Stomach (tissue), 9 donors: ENCODE data around the gene WBP1. TPM values are rescaled to one million over a fixed set of nuclear protein-coding genes. Genes with fewer than 3 reads are reported as not detected.

Experiments
- DNase-seq, 2 donors: peaks; one replicate each; pipeline versions ENCODE4 v3.0.0 to v3.0.0-alpha.2; 2013 to 2019
- H3K27ac ChIP-seq, 5 donors: fragments of 200-600 bp in 4 of 5; sonication (generic) in 4 of 5; one replicate each; pipeline ENCODE4 v1.5.1; 2013 to 2019; ENCODE audit warnings: mild to moderate bottlenecking in 1 of 5, moderate library complexity in 1 of 5
- H3K27me3 ChIP-seq, 3 donors: fragments of 200-600 bp; sonication (generic); one replicate each; pipeline ENCODE4 v1.5.1; 2017 to 2019; ENCODE audit warnings: mixed run types in 1 of 3
- H3K36me3 ChIP-seq, 4 donors: fragments of 200-600 bp; sonication (generic); 1 replicate in 3 of 4; 2 replicates in 1 of 4; pipeline ENCODE4 v1.5.1; 2016 to 2019
- H3K4me1 ChIP-seq, 4 donors: fragments of 200-600 bp; sonication (generic); one replicate each; pipeline ENCODE4 v1.5.1; 2016 to 2019
- H3K4me3 ChIP-seq, 4 donors: fragments of 200-600 bp; sonication (generic) in 3 of 4; one replicate each; pipeline ENCODE4 v1.5.1; 2016 to 2019; ENCODE audit warnings: mild to moderate bottlenecking in 1 of 4
- H3K9me3 ChIP-seq, 4 donors: fragments of 200-600 bp; sonication (generic); one replicate each; pipeline ENCODE4 v1.5.1; 2016 to 2019
- CTCF ChIP-seq, 7 experiments: fragments of 450-650 bp in 4 of 7; fragments of 200-600 bp in 3 of 7; sonication (generic) in 3 of 7; IDR thresholded peaks; one replicate each; pipeline ENCODE4 v1.5.1; 2016 to 2019; ENCODE audit warnings: antibody characterized with exemption in 7 of 7, control low read depth in 2 of 7, mild to moderate bottlenecking in 1 of 7
- EP300 ChIP-seq: sonication (generic); formaldehyde crosslinking; IDR thresholded peaks from one replicate; pipeline ENCODE4 v1.6.1; 2017; ENCODE audit warnings: antibody characterized with exemption
- POLR2A ChIP-seq, 4 donors: fragments of 450-650 bp; IDR thresholded peaks; one replicate each; pipeline ENCODE4 v1.6.1; 2016; ENCODE audit warnings: antibody characterized with exemption in 4 of 4, control low read depth in 2 of 4, mild to moderate bottlenecking in 1 of 4, moderate library complexity in 1 of 4
- POLR2AphosphoS5 ChIP-seq, 3 donors: sonication (generic); formaldehyde crosslinking; IDR thresholded peaks; one replicate each; pipeline ENCODE4 v1.6.1; 2016; ENCODE audit warnings: antibody characterized with exemption in 3 of 3
- WGBS, 5 donors: extraction: QIAGEN DNeasy Blood & Tissue Kit in 3 of 5; methylation state at CpG; one replicate each; pipeline versions ENCODE4 v1.1.5 to v1.1.7; 2013 to 2018; 5-methylcytosine and 5-hydroxymethylcytosine counted together
- intact Hi-C: fragments of 100-400 bp; cut with DNase I; formaldehyde crosslinking; loops from one replicate; pipeline ENCODE4 v1.15.1; 2023; ENCODE audit warnings: low total_unique reads
- polyA plus RNA-seq, 3 donors: library from polyadenylated mRNA; stranded (reverse); fragments of 200-250 nt; gene quantifications; one replicate each; pipeline ENCODE4 v1.2.3, GENCODE V29; 2013
- total RNA-seq, 5 donors: library from RNA; depleted of rRNA; stranded (reverse); fragments of >200 nt; gene quantifications; one replicate each; pipeline versions ENCODE4 v1.1.0 to v1.2.3, GENCODE V29; 2014 to 2016
- donor health status: healthy with polysubstance abuse.
- donor health status: Bipolar disorder and iron deficiency.
- donor health status: healthy.

Gene WBP1
- total and polyA plus RNA-seq, 8 donors, result 1.8 to 82.4 (median 49.3) TPM

GRCh38 chr2:74436848-74437695 lies 21.2 kb upstream of the WBP1 start:
- no peak overlapping the region for H3K4me3 ChIP-seq
- H3K4me1 ChIP-seq, result peaks cover 22 to 57% (median 42%) of the 10 kb centered on the region in 4 donors
- intact Hi-C loops, result no loop called here
- H3K27me3 ChIP-seq, result peaks cover 0 to 24% (median 7%) of the 10 kb centered on the region in 3 donors
- no peaks in the 10 kb centered on the region for H3K9me3 ChIP-seq
- TF ChIP-seq POLR2A (IDR thresholded peaks at IDR 0.05) (no peak), POLR2AphosphoS5 (IDR thresholded peaks at IDR 0.05) (no peak), EP300 (no peak), CTCF (IDR thresholded peaks at IDR 0.05) (no peak)
- peaks cover 0 to 7% (median 6%) of the 10 kb centered on the region in 4 donors for H3K36me3 ChIP-seq
- 66 to 78% (median 74%) methylated on average over 6 of the region's 6 CpGs for WGBS, 5 donors
- peak overlapping the region in 1 of 5 donors; percentile 13 for H3K27ac ChIP-seq
- DNase-seq, result no peak

- peaks cover 0 to 3% (median 0%) of the 10 kb centered on the region in 4 donors for H3K36me3 ChIP-seq
- 89 to 100% (median 95%) methylated on average over 1 of the region's 1 CpG for WGBS, 5 donors
- intact Hi-C loops, result no loop called here
- no peak for DNase-seq
- H3K27me3 ChIP-seq, result peaks cover 0 to 35% (median 7%) of the 10 kb centered on the region in 3 donors
- H3K4me3 ChIP-seq, result no peak overlapping the region
- no peaks in the 10 kb centered on the region for H3K9me3 ChIP-seq
- no peak for TF ChIP-seq POLR2AphosphoS5 (IDR thresholded peaks at IDR 0.05)
- no peak for TF ChIP-seq CTCF (IDR thresholded peaks at IDR 0.05)
- no peak for TF ChIP-seq EP300
- no peak for TF ChIP-seq POLR2A (IDR thresholded peaks at IDR 0.05)
- peaks cover 22 to 64% (median 48%) of the 10 kb centered on the region in 4 donors for H3K4me1 ChIP-seq
- H3K27ac ChIP-seq, result no peak overlapping the region
Observed at GRCh38 chr2:74438248-74438647, 20.0 kb upstream of the WBP1 start.

- Histone ChIP-seq H3K27ac (peak overlapping the region in 4 of 5 donors; percentile 85 to 93 (median 88)), H3K36me3 (peaks cover 0 to 3% (median 0%) of the 10 kb centered on the region in 4 donors), H3K27me3 (peaks cover 0 to 35% (median 7%) of the 10 kb centered on the region in 3 donors), H3K9me3 (no peaks in the 10 kb centered on the region), H3K4me3 (peak overlapping the region; percentile 48 to 56 (median 54)), H3K4me1 (peaks cover 22 to 71% (median 48%) of the 10 kb centered on the region in 4 donors)
- no peak for DNase-seq
- 23 to 37% (median 28%) methylated on average over 3 of the region's 3 CpGs for WGBS, 5 donors
- intact Hi-C loops, result no loop called here
- TF ChIP-seq CTCF (IDR thresholded peaks at IDR 0.05), result no peak
- no peak for TF ChIP-seq EP300
- TF ChIP-seq POLR2A (IDR thresholded peaks at IDR 0.05), result no peak
- TF ChIP-seq POLR2AphosphoS5 (IDR thresholded peaks at IDR 0.05), result no peak
Observed at GRCh38 chr2:74439373-74439772, 18.9 kb upstream of the WBP1 start.

GRCh38 chr2:74439803-74440377 lies 18.3 kb upstream of the WBP1 start:
- Histone ChIP-seq H3K4me1 (peaks cover 22 to 73% (median 48%) of the 10 kb centered on the region in 4 donors), H3K4me3 (peak overlapping the region; percentile 48 to 56 (median 54)), H3K27ac (peak overlapping the region; percentile 85 to 93 (median 87)), H3K36me3 (peaks cover 0 to 3% (median 0%) of the 10 kb centered on the region in 4 donors), H3K9me3 (no peaks in the 10 kb centered on the region), H3K27me3 (peaks cover 0 to 38% (median 7%) of the 10 kb centered on the region in 3 donors)
- 10 to 15% (median 12%) methylated on average over 12 to 14 of the region's 14 CpGs for WGBS, 5 donors
- TF ChIP-seq POLR2AphosphoS5 (IDR thresholded peaks at IDR 0.05) (peak in 1 of 3 donors; percentile 13), EP300 (no peak), POLR2A (IDR thresholded peaks at IDR 0.05) (no peak), CTCF (IDR thresholded peaks at IDR 0.05) (no peak)
- intact Hi-C loops, result no loop called here
- peak in 1 of 2 donors; percentile 87 for DNase-seq
